Thyroid gland (tissue), 4 donors: ENCODE results near the gene ARTN. TPM values are rescaled to one million over a fixed set of nuclear protein-coding genes. Genes with fewer than 3 reads are reported as not detected.

ENCODE experiments used
- DNase-seq, 2 donors: peaks; one replicate each; pipeline ENCODE4 v3.0.0-alpha.2; 2019
- H3K27ac ChIP-seq, 3 donors: fragments of 200-600 bp; sonication (generic); 1 replicate in 2 of 3; 2 replicates in 1 of 3; pipeline ENCODE4 v1.5.1; 2016 to 2019; ENCODE audit warnings: mild to moderate bottlenecking in 1 of 3, moderate library complexity in 1 of 3
- H3K27me3 ChIP-seq: fragments of 200-600 bp; sonication (generic); one replicate; pipeline ENCODE4 v1.5.1; 2019
- H3K36me3 ChIP-seq, 2 donors: fragments of 200-600 bp; sonication (generic); one replicate each; pipeline ENCODE4 v1.5.1; 2016 to 2019
- H3K4me1 ChIP-seq, 2 donors: fragments of 200-600 bp; sonication (generic); one replicate each; pipeline ENCODE4 v1.5.1; 2017 to 2019
- H3K4me3 ChIP-seq, 3 donors: fragments of 200-600 bp; sonication (generic); replicated peaks in 1 of 3; 1 replicate in 2 of 3; 2 replicates in 1 of 3; pipeline ENCODE4 v1.5.1; 2016; ENCODE audit warnings: mild to moderate bottlenecking in 1 of 3
- H3K9me3 ChIP-seq: fragments of 200-600 bp; sonication (generic); one replicate; pipeline ENCODE4 v1.5.1; 2017
- CTCF ChIP-seq, 6 experiments: fragments of 200-600 bp in 3 of 6; fragments of 450-650 bp in 3 of 6; sonication (generic) in 3 of 6; IDR thresholded peaks; one replicate each; pipeline ENCODE4 v1.5.1; 2016 to 2019; ENCODE audit warnings: antibody characterized with exemption in 6 of 6, mild to moderate bottlenecking in 2 of 6, inconsistent platforms in 1 of 6, moderate library complexity in 1 of 6
- POLR2A ChIP-seq, 2 donors: fragments of 450-650 bp; IDR thresholded peaks; one replicate each; pipeline ENCODE4 v1.6.1; 2017; ENCODE audit warnings: antibody characterized with exemption in 2 of 2, mild to moderate bottlenecking in 2 of 2, moderate library complexity in 1 of 2
- WGBS, 2 donors: methylation state at CpG; one replicate each; pipeline ENCODE4 v1.1.5; 2017; 5-methylcytosine and 5-hydroxymethylcytosine counted together
- intact Hi-C: fragments of 100-400 bp; cut with DNase I; formaldehyde crosslinking; loops from one replicate; pipeline ENCODE4 v1.15.1; 2023
- total RNA-seq, 4 donors: library from RNA; depleted of rRNA; stranded (reverse); fragments of >200 nt; gene quantifications; one replicate each; pipeline ENCODE4 v1.2.3, GENCODE V29; 2016

The ARTN gene
- total RNA-seq, 4 donors from 2014 or later, result 0.40 to 2.0 (median 0.80) TPM

GRCh38 chr1:43973981-43974442 lies 40.4 kb downstream of the ARTN start:
- H3K36me3 ChIP-seq, result peaks cover 13 to 14% of the 10 kb centered on the region in 2 donors
- no peak for TF ChIP-seq CTCF (IDR thresholded peaks at IDR 0.05)
- no peak for TF ChIP-seq POLR2A (IDR thresholded peaks at IDR 0.05)
- H3K9me3 ChIP-seq, result no peaks in the 10 kb centered on the region
- peaks cover 33 to 45% of the 10 kb centered on the region in 2 donors for H3K4me1 ChIP-seq
- intact Hi-C loops, result no loop called here
- no peak for DNase-seq
- H3K4me3 ChIP-seq, result peak overlapping the region in 2 of 3 donors; percentile 35 to 96
- WGBS, 2 donors, result 39 to 40% methylated on average over 9 of the region's 9 CpGs
- no peaks in the 10 kb centered on the region for H3K27me3 ChIP-seq
- H3K27ac ChIP-seq, result peak overlapping the region; percentile 69 to 93 (median 84)

GRCh38 chr1:43974443-43975248 lies 41.0 kb downstream of the ARTN start, which contains the start of gene ATP6V0B:
Gene ATP6V0B, plus strand, starts transcription at chr1:43974960. Its CDS starts 81 bp downstream, at chr1:43975041.
- Histone ChIP-seq H3K4me3 (peak within 1 kb of the TSS; percentile 50 to 96 (median 79)), H3K27me3 (no peaks in the 10 kb centered on the region), H3K9me3 (no peaks in the 10 kb centered on the region), H3K4me1 (peaks cover 33 to 46% of the 10 kb centered on the region in 2 donors), H3K36me3 (peaks cover 13 to 14% of the 10 kb centered on the region in 2 donors), H3K27ac (peak within 1 kb of the TSS; percentile 69 to 93 (median 84))
- peak in 3 of 6 experiments; percentile 29 to 44 (median 31) for TF ChIP-seq CTCF (IDR thresholded peaks at IDR 0.05)
- TF ChIP-seq POLR2A (IDR thresholded peaks at IDR 0.05), result peak; percentile 81 to 94
- WGBS, 2 donors, result 1 to 2% methylated on average over 30 to 45 of the region's 93 CpGs
- intact Hi-C loops, result no loop called here
- DNase-seq, result peak; percentile 97

GRCh38 chr1:43975249-43975961 lies 41.8 kb downstream of the ARTN start:
- Histone ChIP-seq H3K27ac (peak overlapping the region; percentile 69 to 93 (median 84)), H3K27me3 (no peaks in the 10 kb centered on the region), H3K9me3 (no peaks in the 10 kb centered on the region), H3K4me1 (peaks cover 36 to 51% of the 10 kb centered on the region in 2 donors), H3K36me3 (peaks cover 13 to 14% of the 10 kb centered on the region in 2 donors), H3K4me3 (peak overlapping the region; percentile 50 to 96 (median 79))
- intact Hi-C loops, result no loop called here
- DNase-seq, result peak; percentile 80 to 84
- 2 to 3% methylated on average over 21 to 30 of the region's 34 CpGs for WGBS, 2 donors
- TF ChIP-seq POLR2A (IDR thresholded peaks at IDR 0.05) (no peak), CTCF (IDR thresholded peaks at IDR 0.05) (no peak)

- DNase-seq, result no peak
- H3K36me3 ChIP-seq, result peaks cover 13 to 14% of the 10 kb centered on the region in 2 donors
- no peaks in the 10 kb centered on the region for H3K9me3 ChIP-seq
- H3K27ac ChIP-seq, result peak overlapping the region in 1 of 3 donors; percentile 84
- 83 to 90% methylated on average over 2 to 4 of the region's 4 CpGs for WGBS, 2 donors
- H3K27me3 ChIP-seq, result no peaks in the 10 kb centered on the region
- TF ChIP-seq POLR2A (IDR thresholded peaks at IDR 0.05), result no peak
- TF ChIP-seq CTCF (IDR thresholded peaks at IDR 0.05), result no peak
- peaks cover 33 to 48% of the 10 kb centered on the region in 2 donors for H3K4me1 ChIP-seq
- intact Hi-C loops, result no loop called here
- H3K4me3 ChIP-seq, result peak overlapping the region in 1 of 3 donors; percentile 96
These were observed 42.4 kb downstream of the ARTN start for GRCh38 chr1:43976045-43976444.
